GM12891 (cell line): ENCODE data around the gene SAMD8. TPM values are rescaled to one million over a fixed set of nuclear protein-coding genes. Genes with fewer than 3 reads are reported as not detected.

ENCODE experiments used
- DNase-seq: peaks from one replicate; pipeline ENCODE4 v3.0.0; 2011; ENCODE audit warnings: low spot score; ENCODE audit not compliant: insufficient read length
- FAIRE-seq: peaks from 2 replicates; lab custom pipeline; 2011; peaks lifted over from hg19 to GRCh38; lab: Jason Lieb, UNC
- PAX5 ChIP-seq: IDR thresholded peaks from 2 replicates; pipeline ENCODE4 v1.6.1; 2011; ENCODE audit warnings: low read length, moderate library complexity, mild to moderate bottlenecking; ENCODE audit not compliant: insufficient read depth, severe bottlenecking
- POLR2A ChIP-seq: IDR thresholded peaks from 2 replicates; pipeline ENCODE4 v1.6.1; 2011; ENCODE audit warnings: low read depth, low read length, control low read depth
- POLR2AphosphoS5 ChIP-seq: IDR thresholded peaks from 2 replicates; pipeline ENCODE4 v1.6.1; 2011; ENCODE audit warnings: low read depth, low read length, control low read depth
- POU2F2 ChIP-seq: IDR thresholded peaks from 2 replicates; pipeline ENCODE4 v1.6.1; 2011; ENCODE audit warnings: low read depth, mild to moderate bottlenecking, control low read depth, low read length, moderate library complexity
- SPI1 ChIP-seq: IDR thresholded peaks from 2 replicates; pipeline ENCODE4 v1.6.1; 2011; ENCODE audit warnings: low read depth, low read length, control low read depth
- TAF1 ChIP-seq: IDR thresholded peaks from 2 replicates; pipeline ENCODE4 v1.6.1; 2011; ENCODE audit warnings: low read depth, low read length, control low read depth
- polyA plus RNA-seq: library from polyadenylated mRNA; unstranded; fragments of >200 nt; gene quantifications from one replicate; pipeline ENCODE4 v1.2.1, GENCODE V29; 2012; ENCODE audit warnings: low read depth, missing spikeins, inconsistent platforms; ENCODE audit not compliant: missing spikeins

SAMD8 gene
- 5.0 TPM for polyA plus RNA-seq

DNA sequence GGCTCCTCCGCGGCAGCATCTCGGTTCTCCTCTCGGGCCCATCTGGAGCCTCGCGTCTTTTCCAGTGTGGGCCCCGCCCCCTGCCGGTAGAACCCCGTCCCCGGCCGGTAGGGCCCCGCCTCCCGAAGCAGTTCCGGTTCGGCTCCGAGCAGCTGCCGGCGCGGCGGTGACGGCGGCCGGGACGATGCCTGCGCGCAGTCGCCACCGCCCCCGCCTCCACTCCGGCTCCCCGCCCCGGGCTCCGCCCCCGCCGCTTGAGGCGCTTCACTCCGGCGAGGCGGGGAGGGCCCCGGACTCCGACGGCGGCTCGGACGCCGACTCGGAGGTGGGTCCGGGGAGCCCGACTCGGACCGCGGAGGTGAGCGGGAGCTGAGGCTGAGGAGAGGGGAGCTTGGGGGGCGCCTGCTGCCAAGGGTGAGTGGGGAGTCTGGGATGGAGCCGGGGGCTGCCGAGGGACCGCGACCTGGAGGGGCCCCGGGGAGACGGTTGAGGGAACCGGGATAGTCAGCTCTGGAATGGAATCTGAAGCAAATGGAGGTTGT lies at the start of gene SAMD8:
SAMD8 (plus strand) TSS at position 292 of the 542 bp plus-strand sequence. CDS start 38,873 bp downstream, outside the sequence.
- FAIRE-seq (peak; percentile 92), DNase-seq (peak; percentile 99)
- no peak for TF ChIP-seq POLR2A
- TF ChIP-seq POU2F2: no peak
- TF ChIP-seq TAF1: peak; percentile 20
- no peak; the same call in 1 of the 2 replicates for TF ChIP-seq POLR2AphosphoS5

DNA sequence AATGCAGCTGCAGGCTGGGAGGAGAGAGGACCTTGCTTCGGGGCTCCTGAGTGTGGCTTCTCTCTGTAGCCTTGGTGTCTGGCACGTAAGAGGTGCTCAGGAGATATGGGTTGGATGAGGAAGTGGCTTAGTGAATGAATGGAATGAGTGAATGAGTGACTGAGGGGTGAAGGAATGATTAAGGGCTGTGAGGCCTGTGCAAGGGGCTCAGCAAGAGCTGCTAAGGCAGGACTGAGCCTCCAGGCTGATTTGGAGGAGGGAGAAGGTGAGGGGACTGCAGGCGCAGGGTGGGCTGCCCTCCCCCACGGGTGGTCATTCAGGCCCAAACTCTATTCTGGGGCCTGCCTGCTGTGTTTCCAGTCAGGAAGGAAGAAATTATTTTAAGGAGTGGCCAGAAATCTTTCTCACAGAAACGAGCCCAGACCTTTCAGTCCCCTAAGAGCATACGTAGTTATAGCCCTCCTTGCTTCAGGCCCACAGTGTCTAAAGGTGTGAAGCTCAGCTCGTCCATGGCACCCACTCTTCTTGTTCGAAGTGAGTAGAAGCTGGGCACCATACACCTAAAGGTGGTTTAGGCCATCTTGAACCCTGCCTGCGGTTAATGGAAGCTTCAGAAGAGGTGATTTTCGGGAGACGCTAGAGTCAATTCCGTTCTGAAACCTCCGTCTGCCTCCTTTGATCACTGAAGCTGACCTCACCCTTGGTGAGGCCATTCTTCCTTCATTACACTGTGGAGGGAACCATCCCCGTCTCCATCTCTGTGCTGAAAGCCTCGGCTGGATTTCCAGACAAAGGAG lies 49.5 kb upstream of the SAMD8 start:
- FAIRE-seq (no peak), DNase-seq (no peak)
- no peak for TF ChIP-seq TAF1
- no peak for TF ChIP-seq PAX5
- no peak for TF ChIP-seq POLR2AphosphoS5
- TF ChIP-seq POLR2A: no peak
- no peak for TF ChIP-seq POU2F2
- TF ChIP-seq SPI1: no peak; the same call in 1 of the 2 replicates

DNA sequence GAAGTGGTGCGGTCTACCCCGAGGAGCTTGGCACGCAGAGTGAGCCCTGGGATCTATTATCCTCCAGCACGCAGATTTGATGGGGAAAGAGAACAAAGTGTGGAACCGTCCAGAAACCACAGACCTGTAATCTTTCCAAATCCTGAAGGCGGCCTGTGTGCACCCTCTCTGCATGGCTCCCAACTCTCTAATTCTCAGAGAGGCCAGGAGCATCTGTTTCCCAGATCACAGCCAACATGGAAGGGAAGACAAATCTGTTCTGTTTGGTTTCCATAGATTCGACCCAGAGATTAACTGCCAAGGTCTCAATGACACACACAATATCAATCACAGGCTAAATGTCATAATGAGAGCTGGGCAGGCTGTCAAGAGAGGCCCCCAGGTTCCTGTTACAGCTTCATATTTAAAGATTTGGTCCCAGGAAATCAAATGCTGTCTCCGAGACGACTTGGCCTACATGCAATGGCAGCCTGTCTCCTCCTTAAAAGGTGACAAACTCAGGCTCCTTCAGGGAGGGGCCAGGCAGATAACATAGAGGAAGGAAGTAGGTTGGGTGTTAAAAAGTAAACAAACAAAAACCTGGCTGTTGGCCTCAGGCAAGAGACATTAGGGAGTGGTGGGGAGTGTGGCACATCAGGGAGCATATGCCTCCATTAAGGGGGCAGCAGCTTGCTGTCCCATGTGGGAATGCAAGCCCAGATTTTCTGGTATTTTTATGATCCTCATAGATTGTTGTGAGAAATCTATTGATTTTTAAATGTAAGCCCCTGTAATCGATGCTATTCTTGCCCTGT lies 48.8 kb upstream of the SAMD8 start:
- DNase-seq (no peak), FAIRE-seq (peak; percentile 62)
- peak; percentile 92; the same call in 1 of the 2 replicates for TF ChIP-seq SPI1
- no peak for TF ChIP-seq POLR2AphosphoS5
- no peak for TF ChIP-seq PAX5
- TF ChIP-seq POU2F2: no peak
- TF ChIP-seq TAF1: no peak
- TF ChIP-seq POLR2A: no peak

DNA sequence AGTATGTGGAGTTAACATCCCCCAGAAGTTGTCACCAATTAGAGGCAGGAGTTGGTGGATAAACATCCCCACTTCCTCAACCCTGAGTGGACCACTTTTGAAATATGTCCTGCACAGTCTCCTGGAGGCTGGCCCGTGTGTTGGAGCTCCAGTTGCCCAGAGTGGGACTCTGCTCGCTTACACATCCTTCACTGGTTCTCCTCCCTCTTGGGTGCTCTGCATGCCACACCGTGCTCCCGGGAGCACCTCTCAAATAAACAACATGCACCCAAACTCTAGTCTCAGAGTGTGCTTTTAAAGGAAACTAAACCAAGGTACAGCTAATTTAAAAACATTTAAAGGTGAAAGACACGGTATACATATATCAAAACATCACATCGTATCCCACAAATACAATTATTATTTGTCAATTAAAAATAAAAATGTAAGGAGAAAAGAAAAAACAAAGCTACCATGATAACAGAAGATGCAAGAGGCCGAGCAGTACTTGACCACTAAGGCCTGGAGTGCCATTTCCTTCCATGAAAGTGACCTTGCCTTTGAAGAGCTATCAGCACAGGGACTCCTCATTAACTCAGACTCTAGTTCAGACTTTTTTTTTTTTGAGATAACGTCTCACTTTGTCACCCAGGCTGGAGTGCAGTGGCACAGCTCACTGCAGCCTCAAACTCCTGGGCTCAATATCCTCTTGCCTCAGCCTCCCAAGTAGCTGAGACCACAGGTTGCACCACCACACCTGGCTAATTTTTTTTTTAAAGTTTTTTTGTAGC lies 47.8 kb upstream of the SAMD8 start:
- DNase-seq: no peak
- no peak for TF ChIP-seq SPI1
- no peak for TF ChIP-seq POLR2AphosphoS5
- no peak for TF ChIP-seq TAF1
- no peak for TF ChIP-seq POLR2A
- TF ChIP-seq POU2F2: no peak
- TF ChIP-seq PAX5: no peak
- FAIRE-seq: no peak

DNA sequence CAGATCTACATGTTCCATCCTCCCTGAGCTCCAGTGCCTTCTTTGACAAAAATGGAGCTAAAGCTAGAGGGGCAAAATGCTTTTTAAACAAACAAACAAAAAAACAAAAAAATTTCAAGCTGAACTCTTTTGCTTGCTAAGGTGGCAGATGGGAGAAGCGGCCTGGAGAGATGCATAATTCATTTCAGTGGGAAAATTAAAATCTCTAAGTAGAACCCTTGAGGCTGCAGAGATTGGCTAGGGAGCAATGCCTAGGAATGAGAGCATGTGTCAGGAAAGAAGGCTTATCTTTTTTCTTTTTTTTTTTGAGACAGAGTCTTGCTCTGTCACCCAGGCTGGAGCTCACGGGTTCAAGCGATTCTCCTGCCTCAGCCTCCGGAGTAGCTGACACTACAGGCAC lies 46.4 kb upstream of the SAMD8 start:
- FAIRE-seq: no peak
- no peak for DNase-seq
- no peak for TF ChIP-seq TAF1
- no peak for TF ChIP-seq POU2F2
- no peak for TF ChIP-seq PAX5
- no peak for TF ChIP-seq SPI1
- TF ChIP-seq POLR2A: no peak
- TF ChIP-seq POLR2AphosphoS5: no peak

DNA sequence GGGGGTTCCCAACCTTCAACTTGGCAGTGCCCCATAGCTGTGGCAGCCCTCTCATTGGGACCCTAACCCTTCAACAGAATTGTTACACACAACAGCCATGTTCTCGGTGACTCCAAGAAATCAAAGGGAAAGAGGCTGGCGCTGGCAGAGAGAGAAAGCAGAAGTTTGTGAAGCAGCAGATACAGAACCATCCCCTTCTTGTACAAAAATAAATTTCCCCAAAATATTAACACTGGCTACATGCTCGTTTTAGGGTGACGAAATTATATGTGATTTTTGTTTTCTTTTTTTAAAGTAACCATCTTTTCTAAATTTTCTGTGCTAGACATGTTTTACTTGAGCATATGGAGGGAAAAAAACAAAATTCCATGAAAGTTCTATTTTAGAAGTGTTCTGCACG lies 45.2 kb upstream of the SAMD8 start:
- FAIRE-seq: no peak
- DNase-seq: no peak
- TF ChIP-seq POLR2A (no peak), TAF1 (no peak), PAX5 (no peak), POU2F2 (no peak), POLR2AphosphoS5 (no peak), SPI1 (no peak)

DNA sequence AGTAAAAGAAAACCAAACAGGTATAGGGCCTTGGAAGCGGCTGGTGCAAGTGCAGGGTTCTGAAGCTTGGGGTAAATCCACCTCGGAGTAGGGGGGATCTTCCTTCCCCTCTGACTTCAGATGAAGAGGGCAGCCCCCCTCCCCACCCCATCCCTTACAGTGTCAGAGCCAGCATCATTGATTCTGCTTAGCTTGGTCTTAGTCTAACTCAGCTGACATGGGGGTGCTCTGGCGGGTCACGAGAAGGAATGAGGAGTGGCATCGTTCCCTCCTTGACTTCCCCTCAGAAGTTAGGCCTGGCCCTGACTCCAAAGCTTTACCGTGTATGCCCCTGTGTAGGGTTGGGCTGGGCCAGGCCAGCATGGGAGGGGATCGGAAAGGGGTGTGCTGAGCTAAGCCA lies 44.2 kb upstream of the SAMD8 start:
- DNase-seq (no peak), FAIRE-seq (no peak)
- TF ChIP-seq POLR2A: no peak
- no peak for TF ChIP-seq POLR2AphosphoS5

DNA sequence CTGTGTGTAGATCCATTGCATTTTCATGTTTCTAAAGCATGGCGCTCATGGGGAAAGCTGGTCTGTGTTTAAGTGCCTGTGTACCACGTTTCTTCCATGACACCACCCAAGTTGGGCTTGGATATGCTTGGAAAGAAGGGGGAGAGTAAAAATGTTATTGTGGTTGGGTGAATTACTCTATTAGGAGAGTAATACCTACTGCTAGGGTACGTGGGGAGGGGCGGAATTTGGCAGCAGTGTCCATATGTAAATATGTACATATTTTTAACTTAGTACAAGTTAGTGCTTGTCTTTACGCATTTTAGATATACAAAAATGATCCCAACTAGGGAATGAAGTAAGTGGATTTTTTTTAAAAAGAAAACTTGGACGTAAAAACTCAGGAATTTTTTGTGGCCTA lies 42.9 kb upstream of the SAMD8 start:
- no peak for TF ChIP-seq PAX5
- FAIRE-seq: no peak
- DNase-seq: no peak

DNA sequence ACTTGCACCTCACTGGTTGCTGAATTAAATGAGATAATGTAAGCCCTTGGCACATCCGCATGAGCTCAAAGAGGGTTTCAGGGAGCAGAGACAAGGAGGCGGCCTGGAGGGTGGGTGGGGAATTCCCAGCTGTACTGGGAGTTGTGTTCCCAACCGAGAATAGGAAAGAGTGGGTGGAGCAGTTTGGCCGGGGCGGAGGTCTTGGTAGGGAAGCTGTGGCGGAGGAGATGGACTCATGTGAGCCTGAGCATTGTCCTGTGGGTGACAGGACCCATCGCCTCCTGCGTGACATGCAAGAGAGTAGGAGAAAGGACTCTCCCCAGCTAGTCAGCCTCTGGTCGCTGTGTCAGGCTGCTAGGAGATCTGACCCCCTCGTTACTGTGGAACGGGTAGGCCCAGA lies 41.0 kb upstream of the SAMD8 start:
- TF ChIP-seq PAX5 (no peak), SPI1 (no peak), POLR2A (no peak), POU2F2 (no peak)
- DNase-seq (no peak), FAIRE-seq (no peak)
